Karpas-422 (cell line): ENCODE measurements around the gene ATG4B. TPM values are rescaled to one million over a fixed set of nuclear protein-coding genes. Genes with fewer than 3 reads are reported as not detected.

Source experiments
- DNase-seq: peaks from one replicate; pipeline ENCODE4 v3.0.0-alpha.2; 2015
- H2AFZ ChIP-seq: fragments of 200-600 bp; sonication (generic); 2 replicates; pipeline ENCODE4 v1.6.1; 2014; ENCODE audit warnings: antibody characterized with exemption, low read length, mixed read lengths
- H3K27ac ChIP-seq: fragments of 200-600 bp; sonication (generic); 2 replicates; pipeline ENCODE4 v1.5.1; 2014; ENCODE audit warnings: mild to moderate bottlenecking, low read length, moderate library complexity
- H3K27me3 ChIP-seq: fragments of 200-600 bp; sonication (generic); 2 replicates; pipeline ENCODE4 v1.6.1; 2014; ENCODE audit warnings: low read length, mixed read lengths
- H3K36me3 ChIP-seq: fragments of 200-600 bp; sonication (generic); 2 replicates; pipeline ENCODE4 v1.6.1; 2014; ENCODE audit warnings: low read length, mixed read lengths; ENCODE audit not compliant: insufficient read depth
- H3K4me1 ChIP-seq: fragments of 200-600 bp; sonication (generic); 2 replicates; pipeline ENCODE4 v1.6.1; 2014; ENCODE audit warnings: mild to moderate bottlenecking, low read length, mixed read lengths
- H3K4me2 ChIP-seq: fragments of 200-600 bp; sonication (generic); 2 replicates; pipeline ENCODE4 v1.6.1; 2014; ENCODE audit warnings: low read length, low read depth, mild to moderate bottlenecking; ENCODE audit not compliant: poor library complexity, severe bottlenecking
- H3K4me3 ChIP-seq: fragments of 200-600 bp; sonication (generic); 2 replicates; pipeline ENCODE4 v1.5.1; 2014; ENCODE audit warnings: mild to moderate bottlenecking, antibody characterized with exemption, low read length, mixed read lengths
- H3K79me2 ChIP-seq: fragments of 200-600 bp; sonication (generic); 2 replicates; pipeline ENCODE4 v1.6.1; 2014; ENCODE audit warnings: mild to moderate bottlenecking, low read length, mixed read lengths
- H3K9ac ChIP-seq: fragments of 200-600 bp; sonication (generic); 2 replicates; pipeline ENCODE4 v1.6.0; 2014; ENCODE audit warnings: low read length
- H3K9me2 ChIP-seq: fragments of 200-600 bp; sonication (generic), shearing (Covaris generic); replicated peaks from 2 replicates; pipeline ENCODE4 v1.6.0; 2014; ENCODE audit warnings: mild to moderate bottlenecking, low read length, moderate library complexity; ENCODE audit not compliant: insufficient read depth
- H3K9me3 ChIP-seq: fragments of 300-700, 200-600 bp; sonication (generic); 2 replicates; pipeline ENCODE4 v1.6.1; 2014; ENCODE audit warnings: low read length, mixed read lengths
- H4K20me1 ChIP-seq: fragments of 200-600 bp; sonication (generic); 2 replicates; pipeline ENCODE4 v1.6.1; 2014; ENCODE audit warnings: mild to moderate bottlenecking, antibody characterized with exemption, low read length, low read depth; ENCODE audit not compliant: insufficient read depth
- total RNA-seq: library from RNA; depleted of rRNA; stranded (reverse); fragments of >200 nt; shearing (Covaris generic); gene quantifications from 2 replicates; pipeline ENCODE4 v1.2.3, GENCODE V29; 2014; ENCODE audit warnings: low replicate concordance

Gene ATG4B
- total RNA-seq, 1 experiment from 2014 or later, result 63.9 TPM

DNA sequence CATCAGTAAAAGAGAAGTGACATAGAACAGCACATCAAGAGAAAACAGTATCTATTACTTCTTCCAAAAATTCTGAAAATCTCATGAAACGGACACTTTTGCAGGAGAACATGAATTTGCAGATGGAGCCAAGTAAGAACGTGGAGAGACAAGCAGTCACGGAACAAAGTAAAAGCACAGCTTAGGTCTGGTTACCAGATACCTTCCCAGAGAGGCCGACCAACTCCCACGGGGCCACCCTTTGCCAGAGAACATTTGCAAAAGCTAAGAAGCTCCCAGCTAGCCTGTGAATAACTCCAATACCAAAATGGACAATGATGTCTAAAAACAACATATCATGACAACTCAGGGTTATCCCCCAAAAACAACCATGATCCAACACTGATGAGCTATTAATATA is 39.4 kb upstream of the ATG4B start:
- H3K4me3 ChIP-seq, result no peak overlapping the region
- no peaks in the 10 kb centered on the region for H3K4me1 ChIP-seq
- H2AFZ ChIP-seq, result no peak overlapping the region
- H3K36me3 ChIP-seq, result peaks cover 10% of the 10 kb centered on the region; the same call in 1 of the 2 replicates
- no peak overlapping the region for H3K9ac ChIP-seq
- DNase-seq, result no peak
- H4K20me1 ChIP-seq, result no peaks in the 10 kb centered on the region
- H3K9me2 ChIP-seq, result no peaks in the 10 kb centered on the region
- H3K27me3 ChIP-seq, result no peaks in the 10 kb centered on the region
- H3K9me3 ChIP-seq, result no peaks in the 10 kb centered on the region
- H3K79me2 ChIP-seq, result no peaks in the 10 kb centered on the region
- H3K4me2 ChIP-seq, result no peak overlapping the region
- H3K27ac ChIP-seq, result no peak overlapping the region

DNA sequence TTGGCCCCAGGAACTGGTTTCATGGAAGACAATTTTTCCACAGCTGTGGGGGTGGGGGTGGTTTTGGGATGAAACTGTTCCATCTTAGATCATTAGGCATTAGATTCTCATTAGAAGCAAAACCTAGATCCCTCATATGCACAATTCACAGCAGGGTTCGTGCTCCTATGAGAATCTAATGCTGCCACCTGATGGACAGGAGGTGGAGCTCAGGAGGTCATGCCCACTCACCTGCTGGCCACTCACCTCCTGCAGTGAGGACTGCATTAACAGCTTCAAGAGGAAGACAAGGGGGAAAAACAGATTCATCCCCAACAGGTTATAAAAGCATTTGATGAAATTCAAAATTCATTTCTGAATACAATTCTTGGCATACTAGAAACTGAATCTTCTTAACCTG is 39.0 kb upstream of the ATG4B start:
- no peaks in the 10 kb centered on the region for H3K27me3 ChIP-seq
- H2AFZ ChIP-seq, result no peak overlapping the region
- H3K4me3 ChIP-seq, result no peak overlapping the region
- H3K9ac ChIP-seq, result no peak overlapping the region
- H3K4me2 ChIP-seq, result no peak overlapping the region
- DNase-seq, result peak; percentile 48
- no peak overlapping the region for H3K27ac ChIP-seq
- no peaks in the 10 kb centered on the region for H3K9me2 ChIP-seq
- no peaks in the 10 kb centered on the region for H3K9me3 ChIP-seq
- peaks cover 10% of the 10 kb centered on the region; the same call in 1 of the 2 replicates for H3K36me3 ChIP-seq
- no peaks in the 10 kb centered on the region for H3K4me1 ChIP-seq
- H3K79me2 ChIP-seq, result no peaks in the 10 kb centered on the region
- no peaks in the 10 kb centered on the region for H4K20me1 ChIP-seq

DNA sequence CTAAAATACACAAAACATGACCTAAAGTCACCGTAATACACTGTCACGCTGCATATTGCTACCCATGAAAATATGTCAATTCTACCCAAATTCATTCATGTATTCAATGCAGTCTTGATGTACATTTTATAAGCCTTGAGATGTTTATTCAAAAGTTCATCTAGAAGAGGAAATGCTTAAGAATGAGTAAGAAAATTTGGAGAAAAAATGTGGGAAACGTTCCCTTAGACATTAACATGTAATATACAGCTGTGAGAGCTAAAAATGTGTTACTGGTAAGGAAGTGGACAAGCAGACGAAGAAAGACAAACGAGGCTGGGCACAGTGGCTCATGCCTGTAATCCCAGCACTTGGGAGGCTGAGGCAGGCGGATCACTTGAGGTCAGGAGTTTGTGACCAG is 37.9 kb upstream of the ATG4B start:
- Histone ChIP-seq H3K4me2 (no peak overlapping the region), H3K36me3 (peaks cover 4% of the 10 kb centered on the region), H3K9ac (no peak overlapping the region)

DNA sequence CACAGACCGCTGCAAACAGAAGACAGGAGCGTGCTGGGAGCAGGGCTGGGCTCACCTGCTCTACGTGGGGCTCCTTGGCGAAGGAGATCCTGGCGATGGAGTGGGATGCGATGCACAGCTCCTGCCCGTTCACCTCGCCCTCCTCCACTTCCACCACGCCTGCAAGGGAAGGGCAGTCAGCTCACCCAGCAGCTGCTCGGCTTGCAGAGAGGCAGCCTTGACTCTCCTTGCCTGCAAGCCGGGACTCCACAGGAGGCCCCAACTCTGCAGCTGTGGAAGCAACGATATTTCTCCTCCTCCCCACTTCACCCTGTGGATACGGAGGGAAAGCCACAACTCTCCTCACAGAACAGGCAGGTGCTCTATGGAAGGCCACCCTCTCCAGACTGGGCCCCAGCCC is 35.7 kb upstream of the ATG4B start:
- Histone ChIP-seq H3K9me2 (no peaks in the 10 kb centered on the region), H3K9me3 (no peaks in the 10 kb centered on the region), H3K79me2 (no peaks in the 10 kb centered on the region), H3K27ac (no peak overlapping the region), H4K20me1 (no peaks in the 10 kb centered on the region), H3K4me1 (no peaks in the 10 kb centered on the region), H3K4me3 (no peak overlapping the region), H3K4me2 (no peak overlapping the region), H3K36me3 (peaks cover 9% of the 10 kb centered on the region), H3K27me3 (no peaks in the 10 kb centered on the region), H3K9ac (no peak overlapping the region), H2AFZ (no peak overlapping the region)
- no peak for DNase-seq

More for the DNA sequence above, 37.9 kb upstream of the ATG4B start:
- no peak overlapping the region for H2AFZ ChIP-seq
- H3K79me2 ChIP-seq, result no peaks in the 10 kb centered on the region
- H3K9me2 ChIP-seq, result no peaks in the 10 kb centered on the region
- no peaks in the 10 kb centered on the region for H4K20me1 ChIP-seq
- H3K4me3 ChIP-seq, result no peak overlapping the region
- H3K27ac ChIP-seq, result no peak overlapping the region
- H3K4me1 ChIP-seq, result no peaks in the 10 kb centered on the region
- H3K27me3 ChIP-seq, result no peaks in the 10 kb centered on the region
- no peaks in the 10 kb centered on the region for H3K9me3 ChIP-seq
- no peak for DNase-seq

DNA sequence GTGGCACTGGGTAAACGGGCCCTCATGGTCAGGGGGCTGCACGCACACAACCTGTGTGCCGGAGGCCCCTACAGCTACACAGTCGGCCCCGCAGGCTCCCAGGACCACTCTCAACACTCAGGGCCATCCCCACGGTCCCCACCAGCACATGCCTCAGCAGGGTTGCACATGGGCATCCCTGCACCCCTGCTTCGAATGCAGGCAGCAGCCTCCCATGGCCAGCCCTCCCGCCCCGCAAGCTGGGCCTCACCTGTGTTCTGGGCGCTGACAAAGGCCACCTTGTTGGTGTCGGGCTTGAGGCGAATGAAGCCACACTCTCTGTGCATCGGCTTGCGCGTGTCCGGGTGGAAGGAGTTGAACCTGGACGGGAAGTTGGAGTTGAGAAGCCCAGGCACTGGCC is 34.8 kb upstream of the ATG4B start:
- no peaks in the 10 kb centered on the region for H3K4me1 ChIP-seq
- no peaks in the 10 kb centered on the region for H3K9me2 ChIP-seq
- peaks cover 9% of the 10 kb centered on the region; the same call in 1 of the 2 replicates for H3K36me3 ChIP-seq
- no peaks in the 10 kb centered on the region for H3K27me3 ChIP-seq
- no peak overlapping the region for H2AFZ ChIP-seq
- DNase-seq, result no peak
- no peak overlapping the region for H3K4me3 ChIP-seq
- no peak overlapping the region for H3K9ac ChIP-seq
- H3K4me2 ChIP-seq, result no peak overlapping the region
- H4K20me1 ChIP-seq, result no peaks in the 10 kb centered on the region
- no peaks in the 10 kb centered on the region for H3K9me3 ChIP-seq
- H3K27ac ChIP-seq, result no peak overlapping the region
- H3K79me2 ChIP-seq, result no peaks in the 10 kb centered on the region

DNA sequence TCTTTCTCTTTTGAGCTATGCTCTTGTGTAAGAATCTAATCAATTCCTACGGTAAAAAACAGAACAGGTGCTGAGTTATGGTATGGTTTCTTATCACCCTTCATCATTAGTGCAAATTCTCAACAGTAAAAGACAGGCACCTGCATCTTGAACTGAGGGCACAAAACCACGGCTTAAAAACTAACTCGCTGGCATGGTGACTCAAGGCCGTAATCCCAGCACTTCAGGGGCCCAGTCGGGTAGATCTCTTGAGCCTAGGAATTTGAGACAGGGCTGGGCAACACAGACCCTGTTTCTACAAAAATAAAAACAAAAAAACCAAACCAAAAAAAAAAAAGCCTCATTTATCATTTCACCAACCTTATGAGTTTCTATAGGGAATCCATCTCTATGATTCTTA is 33.8 kb upstream of the ATG4B start:
- no peak overlapping the region for H3K4me3 ChIP-seq

DNA sequence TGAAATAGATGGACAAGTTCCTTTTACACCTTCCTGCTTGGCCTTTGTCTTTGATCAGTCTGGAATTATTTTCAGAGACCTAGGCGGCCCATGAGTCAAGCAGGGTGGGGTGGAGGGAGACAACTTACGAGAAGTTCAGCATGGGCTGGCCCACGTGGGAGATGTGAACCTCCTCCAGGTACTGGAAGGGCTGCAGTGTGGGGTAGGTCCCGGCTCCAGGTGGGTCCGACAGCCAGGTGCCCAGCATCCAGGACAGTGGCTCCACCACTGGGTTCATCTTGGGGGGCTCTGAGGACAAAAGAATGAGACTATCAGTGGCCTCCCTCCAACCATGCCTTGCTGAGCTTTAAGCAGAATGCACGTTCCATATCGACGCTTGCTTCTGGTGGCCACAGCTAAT is 31.3 kb upstream of the ATG4B start:
- H3K4me1 ChIP-seq, result peaks cover 16% of the 10 kb centered on the region
- no peaks in the 10 kb centered on the region for H3K27me3 ChIP-seq
- H3K27ac ChIP-seq, result no peak overlapping the region
- no peak for DNase-seq
- no peak overlapping the region for H3K4me3 ChIP-seq
- H3K36me3 ChIP-seq, result peaks cover 7% of the 10 kb centered on the region; the same call in 1 of the 2 replicates
- no peak overlapping the region for H3K9ac ChIP-seq
- H3K4me2 ChIP-seq, result no peak overlapping the region
- no peaks in the 10 kb centered on the region for H3K9me3 ChIP-seq
- H3K9me2 ChIP-seq, result no peaks in the 10 kb centered on the region
- H4K20me1 ChIP-seq, result no peaks in the 10 kb centered on the region
- peaks cover 28% of the 10 kb centered on the region for H3K79me2 ChIP-seq
- H2AFZ ChIP-seq, result no peak overlapping the region

More for the DNA sequence above, 33.8 kb upstream of the ATG4B start:
- H3K27me3 ChIP-seq, result no peaks in the 10 kb centered on the region
- no peak overlapping the region for H2AFZ ChIP-seq
- no peak overlapping the region for H3K4me2 ChIP-seq
- H4K20me1 ChIP-seq, result no peaks in the 10 kb centered on the region
- no peaks in the 10 kb centered on the region for H3K4me1 ChIP-seq
- DNase-seq, result no peak
- peaks cover 9% of the 10 kb centered on the region; the same call in 1 of the 2 replicates for H3K36me3 ChIP-seq
- no peaks in the 10 kb centered on the region for H3K9me2 ChIP-seq
- H3K9ac ChIP-seq, result no peak overlapping the region
- H3K9me3 ChIP-seq, result no peaks in the 10 kb centered on the region
- H3K27ac ChIP-seq, result no peak overlapping the region
- H3K79me2 ChIP-seq, result peaks cover 9% of the 10 kb centered on the region

DNA sequence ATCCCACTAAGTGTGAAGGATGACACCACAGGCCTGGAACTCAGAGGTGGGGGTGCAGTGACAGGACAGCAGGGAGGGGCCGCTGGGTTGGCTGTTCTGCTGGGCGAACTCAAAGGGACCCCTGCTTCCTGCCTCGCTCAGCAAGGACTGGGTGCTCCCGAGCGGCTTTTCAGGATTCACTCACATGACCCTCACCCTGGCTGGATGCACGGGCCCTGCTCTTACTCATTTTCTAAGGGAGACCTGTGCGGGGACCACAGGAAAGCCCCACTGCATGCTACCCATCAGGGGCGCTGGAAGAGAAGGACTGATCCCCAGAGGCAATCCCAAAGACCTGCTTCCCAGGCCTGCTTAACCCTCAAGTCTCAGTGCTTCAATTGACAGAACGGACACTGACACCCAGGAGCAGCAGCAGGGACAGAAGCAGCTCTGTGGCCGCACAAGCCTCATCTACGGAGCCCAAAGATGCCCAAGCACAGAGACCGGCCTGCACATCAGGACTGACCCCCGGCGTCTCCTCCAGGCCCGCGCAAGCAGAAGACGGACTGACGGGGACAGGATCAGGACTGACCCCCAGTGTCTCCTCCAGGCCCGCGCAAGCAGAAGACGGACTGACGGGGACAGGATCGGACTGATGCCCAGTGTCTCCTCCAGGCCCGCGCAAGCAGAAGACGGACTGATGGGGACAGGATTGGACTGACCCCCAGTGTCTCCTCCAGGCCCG is 30.2 kb upstream of the ATG4B start:
- no peaks in the 10 kb centered on the region for H3K9me3 ChIP-seq
- H2AFZ ChIP-seq, result no peak overlapping the region
- H3K36me3 ChIP-seq, result peaks cover 7% of the 10 kb centered on the region; the same call in 1 of the 2 replicates
- no peak overlapping the region for H3K4me3 ChIP-seq
- peaks cover 16% of the 10 kb centered on the region for H3K4me1 ChIP-seq
- DNase-seq, result no peak
- H3K27me3 ChIP-seq, result no peaks in the 10 kb centered on the region
- H3K9me2 ChIP-seq, result no peaks in the 10 kb centered on the region
- H3K27ac ChIP-seq, result no peak overlapping the region
- H3K79me2 ChIP-seq, result peaks cover 36% of the 10 kb centered on the region
- H3K9ac ChIP-seq, result no peak overlapping the region
- no peak overlapping the region for H3K4me2 ChIP-seq
- H4K20me1 ChIP-seq, result no peaks in the 10 kb centered on the region
